ENCODE results near the gene ZFYVE28.

DNA sequence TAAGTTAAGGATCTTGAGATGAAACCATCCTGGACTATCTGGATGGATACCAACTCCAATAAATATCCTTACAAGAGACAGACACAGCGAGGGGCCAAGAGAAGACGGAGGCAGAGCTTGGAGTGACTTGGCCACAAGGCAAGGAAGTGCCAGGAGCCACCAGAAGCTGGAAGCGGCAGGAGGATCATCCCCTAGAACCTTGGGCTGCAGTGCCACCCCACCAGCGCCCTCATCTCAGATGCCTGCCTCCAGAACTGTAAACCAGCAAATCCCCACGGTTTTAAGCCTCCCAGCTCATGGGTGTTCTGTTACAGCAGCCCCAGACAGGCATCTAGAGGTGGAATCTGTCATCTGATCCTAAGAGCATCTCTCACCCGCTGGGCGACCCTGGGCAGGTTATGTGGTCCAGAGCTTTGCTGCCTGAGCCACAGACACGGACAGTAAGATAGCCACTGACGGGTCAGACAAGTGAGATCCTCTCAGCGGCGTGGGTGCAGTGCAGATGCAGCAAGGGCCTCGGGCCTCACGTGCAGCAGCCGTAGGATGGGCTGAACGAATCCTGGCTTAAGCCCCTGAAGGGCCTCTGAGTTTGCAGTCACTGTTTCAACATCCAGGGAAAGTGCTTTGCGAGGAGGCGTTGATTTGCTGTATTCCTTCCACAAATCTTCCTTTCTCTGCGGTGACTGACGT lies 131.4 kb downstream of the ZFYVE28 start:
- TF ChIP-seq YY1 (IDR thresholded peaks at IDR 0.05; ENCODE audit: insufficient read depth, insufficient read length): no peak
- TF ChIP-seq SUZ12 (IDR thresholded peaks at IDR 0.05; ENCODE audit: extremely low read depth, insufficient read depth, insufficient read length): no peak
- TF ChIP-seq ZNF274 (IDR thresholded peaks at IDR 0.05; ENCODE audit: low read depth, low read length): no peak
